Measurements from ENCODE around the gene PEX3.

DNA sequence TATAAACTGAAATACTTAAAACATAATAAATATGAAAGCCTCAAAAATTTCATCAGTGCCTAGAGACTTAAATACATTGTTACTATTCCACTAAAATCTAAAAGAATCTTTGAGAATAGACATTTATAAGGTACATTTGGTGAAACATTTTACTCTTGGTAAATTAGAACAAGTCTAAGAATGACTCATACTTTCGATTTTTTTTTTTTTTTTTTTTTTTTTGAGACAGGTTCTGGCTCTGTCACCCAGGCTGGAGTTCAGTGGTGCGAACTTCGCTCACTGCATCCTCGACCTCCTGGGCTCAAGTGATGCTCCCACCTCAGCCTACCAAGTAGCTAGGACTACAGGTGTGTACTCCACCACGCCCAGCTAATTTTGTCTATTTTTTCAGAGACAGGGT, 54.5 kb downstream of the PEX3 start:
- TF ChIP-seq, protein P1, sequence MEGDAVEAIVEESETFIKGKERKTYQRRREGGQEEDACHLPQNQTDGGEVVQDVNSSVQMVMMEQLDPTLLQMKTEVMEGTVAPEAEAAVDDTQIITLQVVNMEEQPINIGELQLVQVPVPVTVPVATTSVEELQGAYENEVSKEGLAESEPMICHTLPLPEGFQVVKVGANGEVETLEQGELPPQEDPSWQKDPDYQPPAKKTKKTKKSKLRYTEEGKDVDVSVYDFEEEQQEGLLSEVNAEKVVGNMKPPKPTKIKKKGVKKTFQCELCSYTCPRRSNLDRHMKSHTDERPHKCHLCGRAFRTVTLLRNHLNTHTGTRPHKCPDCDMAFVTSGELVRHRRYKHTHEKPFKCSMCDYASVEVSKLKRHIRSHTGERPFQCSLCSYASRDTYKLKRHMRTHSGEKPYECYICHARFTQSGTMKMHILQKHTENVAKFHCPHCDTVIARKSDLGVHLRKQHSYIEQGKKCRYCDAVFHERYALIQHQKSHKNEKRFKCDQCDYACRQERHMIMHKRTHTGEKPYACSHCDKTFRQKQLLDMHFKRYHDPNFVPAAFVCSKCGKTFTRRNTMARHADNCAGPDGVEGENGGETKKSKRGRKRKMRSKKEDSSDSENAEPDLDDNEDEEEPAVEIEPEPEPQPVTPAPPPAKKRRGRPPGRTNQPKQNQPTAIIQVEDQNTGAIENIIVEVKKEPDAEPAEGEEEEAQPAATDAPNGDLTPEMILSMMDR (IDR thresholded peaks at IDR 0.05) = no peak
- no peak for TF ChIP-seq POLR2A (IDR thresholded peaks at IDR 0.05)
